ENCODE measurements around the gene GPS1. TPM values are rescaled to one million over a fixed set of nuclear protein-coding genes. Genes with fewer than 3 reads are reported as not detected.

GPS1 gene
- polyA plus RNA-seq, 1 of the 3 experiments (the other 2 are of a cell fraction), result 264 TPM

DNA sequence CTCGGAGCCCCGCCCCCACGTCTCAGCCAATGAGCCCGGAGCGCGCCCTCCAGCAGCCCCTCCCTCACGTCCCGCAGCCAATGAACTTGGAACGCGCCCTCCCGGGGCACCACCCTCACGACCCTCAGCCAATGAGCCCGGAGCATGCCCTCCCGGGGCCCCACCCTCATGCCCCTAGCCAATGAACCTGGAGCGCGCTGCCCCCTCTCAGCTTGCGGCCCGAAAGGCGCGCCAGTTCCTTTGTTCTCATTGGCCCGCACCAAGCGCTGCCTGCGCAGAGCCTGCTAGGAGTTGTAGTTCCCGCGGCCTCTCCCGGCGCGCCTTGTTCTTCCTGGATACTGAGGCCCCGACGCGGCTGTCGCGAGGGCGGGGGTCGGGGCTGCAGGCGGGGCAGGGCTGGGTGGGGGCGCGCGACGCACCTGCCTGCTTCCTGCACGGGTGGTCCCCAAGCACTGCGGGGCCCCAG is 28.7 kb upstream of the GPS1 start, which contains the start of gene LRRC45:
TSS of gene LRRC45 (plus strand) at position 325 of the 466 bp plus-strand sequence. CDS start 339 bp downstream, outside the sequence.
- peak within 1 kb of the TSS; percentile 88 to 92 for H3K4me3 ChIP-seq (ENCODE audit: low read depth in 2 of 2, low read length in 1 of 2)
- POLR2A ChIA-PET, result interaction anchor here (1.0 to 4.2 kb wide), 10 partner anchors 8 to 95 kb away, joined by 3 to 41 read pairs (median 4); partner anchors contain the start of genes DCXR, FASN, MAFG and NOTUM
- peak within 1 kb of the TSS; percentile 99 for H3K4me2 ChIP-seq

DNA sequence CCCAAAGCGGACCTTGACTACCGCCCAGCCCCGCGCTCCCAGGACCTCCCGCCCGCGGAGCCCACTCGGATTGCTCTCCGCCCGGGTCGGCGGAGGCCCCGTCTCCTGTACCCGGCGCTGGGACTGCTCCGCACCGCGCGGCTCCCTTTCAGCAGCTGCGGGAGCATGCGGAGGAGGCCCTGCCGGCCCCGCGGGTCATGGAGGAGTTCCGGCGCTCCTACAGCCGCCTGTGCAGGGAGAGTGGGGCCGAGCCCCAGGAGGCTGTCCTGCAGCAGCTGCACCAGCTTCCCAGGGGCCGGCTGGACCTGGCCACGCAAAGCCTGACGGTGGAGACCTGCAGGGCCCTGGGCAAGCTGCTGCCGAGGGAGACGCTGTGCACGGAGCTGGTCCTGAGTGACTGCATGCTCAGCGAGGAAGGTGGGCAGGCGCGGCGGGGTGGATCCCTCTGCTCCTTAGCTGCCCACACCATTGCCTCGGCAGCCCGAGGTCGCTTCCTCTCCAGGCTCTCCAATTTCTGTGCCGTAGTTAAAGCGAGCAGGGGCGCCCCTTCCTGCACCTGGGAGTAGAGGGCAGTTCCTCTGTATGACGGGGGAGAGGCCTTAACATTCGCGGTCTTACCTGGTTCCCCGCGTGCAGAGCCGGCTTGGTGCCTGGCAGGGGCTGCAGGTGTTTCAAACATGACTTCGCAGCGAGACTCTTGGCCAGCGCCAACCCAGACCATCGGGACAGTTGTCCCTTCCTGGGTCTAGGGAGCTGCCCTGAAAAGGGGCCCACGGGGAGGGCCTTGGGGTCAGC is 28.1 kb upstream of the GPS1 start:
- Histone ChIP-seq H2AFZ (ENCODE audit: low read depth) (peak overlapping the region; percentile 76), H3K9me2 (no peaks in the 10 kb centered on the region), H3K4me2 (peak overlapping the region; percentile 98), H4K20me1 (ENCODE audit: insufficient read depth) (peaks cover 17% of the 10 kb centered on the region), H3K27ac (ENCODE audit: low read depth in 2 of 2, low read length in 1 of 2) (peak overlapping the region in 1 of 2 experiments; percentile 69; a peak in 2 of 4 replicates), H3K4me3 (ENCODE audit: low read depth in 2 of 2, low read length in 1 of 2) (peak overlapping the region; percentile 83 to 88), H3K79me2 (ENCODE audit: insufficient read depth) (peaks cover 30% of the 10 kb centered on the region), H3K4me1 (ENCODE audit: control insufficient read depth in 1 of 2, insufficient read depth in 2 of 2, low read depth in 1 of 2, low read length in 1 of 2) (peaks cover 18 to 36% of the 10 kb centered on the region in 2 experiments; a peak in 3 of 4 replicates), H3K9ac (peak overlapping the region; percentile 71), H3K27me3 (ENCODE audit: insufficient read depth) (no peaks in the 10 kb centered on the region), H3K9me3 (no peaks in the 10 kb centered on the region), H3K36me3 (replicated peaks in 1 of 2; ENCODE audit: control insufficient read depth in 1 of 2, insufficient read depth in 2 of 2, low read length in 1 of 2) (peaks cover 3 to 16% of the 10 kb centered on the region in 2 experiments), H3F3A (replicated peaks; ENCODE audit: insufficient read depth) (peaks cover 20% of the 10 kb centered on the region)
- WGBS (ENCODE audit: low lambda C conversion rate), result 8% methylated on average over 38 of the region's 55 CpGs
- DNase-seq, result peak; percentile 83
- CTCF ChIA-PET, result interaction anchor here (1.0 to 35.7 kb wide), 12 partner anchors 13 to 154 kb away, joined by 3 to 1216 read pairs (median 33); partner anchors contain the start of genes ARHGDIA, DCXR, FASN and MYADML2
- TF ChIP-seq TCF12 (IDR thresholded peaks at IDR 0.05), result no peak
- TF ChIP-seq, protein P1, sequence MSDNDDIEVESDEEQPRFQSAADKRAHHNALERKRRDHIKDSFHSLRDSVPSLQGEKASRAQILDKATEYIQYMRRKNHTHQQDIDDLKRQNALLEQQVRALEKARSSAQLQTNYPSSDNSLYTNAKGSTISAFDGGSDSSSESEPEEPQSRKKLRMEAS (IDR thresholded peaks at IDR 0.05; ENCODE audit: low read depth), result peak; percentile 52; the same call in 1 of the 2 replicates
- peak; percentile 57; the same call in 1 of the 2 replicates for TF ChIP-seq MXI1 (IDR thresholded peaks at IDR 0.05; ENCODE audit: low read depth, low read length)
- no peak for TF ChIP-seq GABPA (IDR thresholded peaks at IDR 0.05; ENCODE audit: low read depth)
- TF ChIP-seq, protein P2, sequence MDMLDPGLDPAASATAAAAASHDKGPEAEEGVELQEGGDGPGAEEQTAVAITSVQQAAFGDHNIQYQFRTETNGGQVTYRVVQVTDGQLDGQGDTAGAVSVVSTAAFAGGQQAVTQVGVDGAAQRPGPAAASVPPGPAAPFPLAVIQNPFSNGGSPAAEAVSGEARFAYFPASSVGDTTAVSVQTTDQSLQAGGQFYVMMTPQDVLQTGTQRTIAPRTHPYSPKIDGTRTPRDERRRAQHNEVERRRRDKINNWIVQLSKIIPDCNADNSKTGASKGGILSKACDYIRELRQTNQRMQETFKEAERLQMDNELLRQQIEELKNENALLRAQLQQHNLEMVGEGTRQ (IDR thresholded peaks at IDR 0.05; ENCODE audit: borderline replicate concordance, low read depth, low read length), result no peak
- no peak for TF ChIP-seq EP300 (IDR thresholded peaks at IDR 0.05; ENCODE audit: borderline replicate concordance in 1 of 2, low read depth in 1 of 2, low read length in 1 of 2)
- POLR2A ChIA-PET, result interaction anchor here (0.7 to 4.2 kb wide), 9 partner anchors 8 to 96 kb away, joined by 3 to 41 read pairs (median 5); partner anchors contain the start of genes DCXR, FASN, MAFG and NOTUM

More for the DNA sequence above, 28.7 kb upstream of the GPS1 start, which contains the start of gene LRRC45:
- TF ChIP-seq, protein P3, sequence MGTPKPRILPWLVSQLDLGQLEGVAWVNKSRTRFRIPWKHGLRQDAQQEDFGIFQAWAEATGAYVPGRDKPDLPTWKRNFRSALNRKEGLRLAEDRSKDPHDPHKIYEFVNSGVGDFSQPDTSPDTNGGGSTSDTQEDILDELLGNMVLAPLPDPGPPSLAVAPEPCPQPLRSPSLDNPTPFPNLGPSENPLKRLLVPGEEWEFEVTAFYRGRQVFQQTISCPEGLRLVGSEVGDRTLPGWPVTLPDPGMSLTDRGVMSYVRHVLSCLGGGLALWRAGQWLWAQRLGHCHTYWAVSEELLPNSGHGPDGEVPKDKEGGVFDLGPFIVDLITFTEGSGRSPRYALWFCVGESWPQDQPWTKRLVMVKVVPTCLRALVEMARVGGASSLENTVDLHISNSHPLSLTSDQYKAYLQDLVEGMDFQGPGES (IDR thresholded peaks at IDR 0.05; ENCODE audit: low read depth, low read length), result peak; percentile 92
- TF ChIP-seq ELF1 (IDR thresholded peaks at IDR 0.05), result peak; percentile 93
- TF ChIP-seq TCF12 (IDR thresholded peaks at IDR 0.05), result no peak
- peak; percentile 74 for TF ChIP-seq NRF1 (IDR thresholded peaks at IDR 0.05; ENCODE audit: low read depth, low read length)
- TF ChIP-seq SMC3 (IDR thresholded peaks at IDR 0.05; ENCODE audit: low read depth, low read length), result no peak
- peak; percentile 95 for TF ChIP-seq CHD2 (IDR thresholded peaks at IDR 0.05; ENCODE audit: low read length, partially characterized antibody)
- TF ChIP-seq RFX5 (IDR thresholded peaks at IDR 0.05; ENCODE audit: low read length), result peak; percentile 82
- no peak for TF ChIP-seq FOXJ3 (CRISPR knock-in tag; IDR thresholded peaks at IDR 0.05)
- no peak for TF ChIP-seq FOSL2 (IDR thresholded peaks at IDR 0.05; ENCODE audit: borderline replicate concordance, low read depth)
- 2% methylated on average over 9 of the region's 42 CpGs for WGBS (ENCODE audit: low lambda C conversion rate)
- Histone ChIP-seq H3K27ac (ENCODE audit: low read depth in 2 of 2, low read length in 1 of 2) (peak within 1 kb of the TSS; percentile 41 to 69), H2AFZ (ENCODE audit: low read depth) (peak within 1 kb of the TSS; percentile 84), H3K9me3 (no peaks in the 10 kb centered on the region), H3K9me2 (no peaks in the 10 kb centered on the region), H3K36me3 (replicated peaks in 1 of 2; ENCODE audit: control insufficient read depth in 1 of 2, insufficient read depth in 2 of 2, low read length in 1 of 2) (peaks cover 7 to 18% of the 10 kb centered on the region in 2 experiments), H3K27me3 (ENCODE audit: insufficient read depth) (no peaks in the 10 kb centered on the region), H3F3A (replicated peaks; ENCODE audit: insufficient read depth) (peaks cover 26% of the 10 kb centered on the region), H3K4me1 (ENCODE audit: control insufficient read depth in 1 of 2, insufficient read depth in 2 of 2, low read depth in 1 of 2, low read length in 1 of 2) (peaks cover 18 to 36% of the 10 kb centered on the region in 2 experiments; a peak in 3 of 4 replicates), H4K20me1 (ENCODE audit: insufficient read depth) (peaks cover 17% of the 10 kb centered on the region), H3K9ac (peak within 1 kb of the TSS; percentile 86), H3K79me2 (ENCODE audit: insufficient read depth) (peaks cover 35% of the 10 kb centered on the region)
- CTCF ChIA-PET, result interaction anchor here (1.0 to 35.7 kb wide), 17 partner anchors 8 to 153 kb away, joined by 3 to 1216 read pairs (median 43); partner anchors contain the start of genes ARHGDIA, ASPSCR1, DCXR and FASN
- DNase-seq, result peak; percentile 100

Measured in SK-N-SH (cell line).